Type B pancreatic cell (in vitro differentiated cells): ENCODE measurements around the gene ZNF273. TPM values are rescaled to one million over a fixed set of nuclear protein-coding genes. Genes with fewer than 3 reads are reported as not detected.

ENCODE experiments used
- DNase-seq: peaks from one replicate; pipeline ENCODE4 v3.0.0; 2021; ENCODE audit warnings: mixed read lengths; ENCODE audit not compliant: unreplicated experiment; ENCODE audit errors: extremely low spot score
- H3K27ac Mint-ChIP-seq: 2 replicates; pipeline ENCODE4 v1.8.0; 2021; ENCODE audit warnings: mild to moderate bottlenecking, mixed read lengths
- H3K27me3 Mint-ChIP-seq: 2 replicates; pipeline ENCODE4 v1.8.0; 2021; ENCODE audit warnings: mixed read lengths
- H3K36me3 Mint-ChIP-seq: 2 replicates; pipeline ENCODE4 v1.8.0; 2021; ENCODE audit warnings: mixed read lengths
- H3K4me1 Mint-ChIP-seq: one replicate; pipeline ENCODE4 v1.8.0; 2021; ENCODE audit warnings: mixed read lengths; ENCODE audit not compliant: unreplicated experiment
- H3K4me3 Mint-ChIP-seq: 2 replicates; pipeline ENCODE4 v1.8.0; 2021; ENCODE audit warnings: mild to moderate bottlenecking, mixed read lengths
- H3K9me3 Mint-ChIP-seq: 2 replicates; pipeline ENCODE4 v1.8.0; 2021; ENCODE audit warnings: mixed read lengths
- CTCF ChIP-seq: fragments of 200-600 bp; sonication (generic); conservative IDR thresholded peaks from 2 replicates; pipeline ENCODE4 v1.5.0; 2021; ENCODE audit warnings: antibody characterized with exemption, mild to moderate bottlenecking
- total RNA-seq: library from RNA; stranded (reverse); gene quantifications from 2 replicates; pipeline ENCODE4 v1.2.1, GENCODE V29; 2021; ENCODE audit warnings: low replicate concordance

ZNF273 gene
- total RNA-seq, 1 donor from 2014 or later: 9.3 TPM

GRCh38 chr7:64874562-64875250 is 28.4 kb upstream of the ZNF273 start:
- no peak for DNase-seq
- Mint-ChIP-seq H3K4me3 (no peak overlapping the region), H3K36me3 (no peaks in the 10 kb centered on the region), H3K27ac (no peak overlapping the region), H3K4me1 (no peaks in the 10 kb centered on the region), H3K27me3 (peaks cover 5% of the 10 kb centered on the region), H3K9me3 (no peaks in the 10 kb centered on the region)
- TF ChIP-seq CTCF: no peak

- no peak for DNase-seq
- Mint-ChIP-seq H3K9me3 (no peaks in the 10 kb centered on the region), H3K4me3 (no peak overlapping the region), H3K27me3 (peaks cover 5% of the 10 kb centered on the region), H3K27ac (no peak overlapping the region), H3K4me1 (no peaks in the 10 kb centered on the region), H3K36me3 (no peaks in the 10 kb centered on the region)
- TF ChIP-seq CTCF: no peak
Observed at GRCh38 chr7:64875258-64875657, 27.8 kb upstream of the ZNF273 start.

GRCh38 chr7:64875658-64876406 is 27.2 kb upstream of the ZNF273 start:
- Mint-ChIP-seq H3K36me3 (no peaks in the 10 kb centered on the region), H3K27ac (no peak overlapping the region), H3K4me1 (no peaks in the 10 kb centered on the region)

GRCh38 chr7:64876792-64877713 is 26.0 kb upstream of the ZNF273 start:
- no peak for TF ChIP-seq CTCF
- peaks cover 5% of the 10 kb centered on the region for H3K27me3 Mint-ChIP-seq
- H3K4me1 Mint-ChIP-seq: no peaks in the 10 kb centered on the region
- no peaks in the 10 kb centered on the region for H3K9me3 Mint-ChIP-seq
- no peak overlapping the region for H3K27ac Mint-ChIP-seq
- H3K36me3 Mint-ChIP-seq: no peaks in the 10 kb centered on the region
- peak overlapping the region; percentile 73 for H3K4me3 Mint-ChIP-seq
- DNase-seq: peak; percentile 72

More at GRCh38 chr7:64875658-64876406, 27.2 kb upstream of the ZNF273 start:
- Mint-ChIP-seq H3K27me3 (peaks cover 5% of the 10 kb centered on the region), H3K9me3 (no peaks in the 10 kb centered on the region), H3K4me3 (no peak overlapping the region)
- TF ChIP-seq CTCF: no peak
- DNase-seq: peak; percentile 24
